Thymus (tissue), 11 donors: ENCODE data around the gene AUTS2. TPM values are rescaled to one million over a fixed set of nuclear protein-coding genes. Genes with fewer than 3 reads are reported as not detected.
A peak's percentile ranks its signal among the peaks of the same experiment; 100 is the strongest.

Experiments
- DNase-seq, 9 donors: peaks; one replicate each; pipeline ENCODE4 v3.0.0-alpha.2; 2013; ENCODE audit warnings: low spot score in 9 of 9, low read depth in 6 of 9, missing footprints in 1 of 9
- H3K27ac ChIP-seq, 2 donors: one replicate each; pipeline ENCODE4 v1.5.1; 2013; ENCODE audit warnings: control low read depth in 1 of 2, low read depth in 1 of 2, low read length in 1 of 2, mild to moderate bottlenecking in 1 of 2, moderate library complexity in 1 of 2
- H3K27me3 ChIP-seq, 2 donors: one replicate each; pipeline ENCODE4 v1.5.1; 2013; ENCODE audit warnings: low read length in 1 of 2; ENCODE audit not compliant: control insufficient read depth in 2 of 2, insufficient read depth in 1 of 2
- H3K36me3 ChIP-seq, 2 donors: one replicate each; pipeline ENCODE4 v1.5.1; 2013; ENCODE audit warnings: low read length in 1 of 2, mild to moderate bottlenecking in 1 of 2, moderate library complexity in 1 of 2; ENCODE audit not compliant: control insufficient read depth in 2 of 2, insufficient read depth in 2 of 2
- H3K4me1 ChIP-seq, 2 donors: one replicate each; pipeline ENCODE4 v1.5.1; 2013; ENCODE audit warnings: low read length in 2 of 2; ENCODE audit not compliant: control insufficient read depth in 2 of 2, insufficient read depth in 2 of 2
- H3K4me3 ChIP-seq, 2 donors: one replicate each; pipeline ENCODE4 v1.5.1; 2013; ENCODE audit warnings: low read length in 2 of 2, control low read depth in 1 of 2, mild to moderate bottlenecking in 1 of 2
- H3K9me3 ChIP-seq, 2 donors: one replicate each; pipeline ENCODE4 v1.5.1; 2013; ENCODE audit warnings: low read length in 1 of 2, mild to moderate bottlenecking in 1 of 2; ENCODE audit not compliant: control insufficient read depth in 2 of 2, insufficient read depth in 1 of 2
- WGBS: extraction: QIAGEN DNeasy Blood & Tissue Kit; methylation state at CpG from one replicate; pipeline ENCODE4 v1.1.7; 2013; 5-methylcytosine and 5-hydroxymethylcytosine counted together
- polyA plus RNA-seq: library from polyadenylated mRNA; stranded (reverse); fragments of 200-250 nt; gene quantifications from one replicate; pipeline ENCODE4 v1.2.3, GENCODE V29; 2013
- total RNA-seq: library from RNA; stranded (reverse); fragments of 120-200 nt; gene quantifications from one replicate; pipeline ENCODE4 v1.2.4, GENCODE V29; 2013
- donor health status: healthy.

Gene AUTS2
- total and polyA plus RNA-seq, 2 donors, result 9.2 to 17.1 TPM

- H3K4me3 ChIP-seq, result no peak overlapping the region
- DNase-seq, result peak in 2 of 9 donors; percentile 5 to 21
- no peak overlapping the region for H3K27ac ChIP-seq
- peaks cover 21 to 27% of the 10 kb centered on the region in 2 donors for H3K27me3 ChIP-seq
- peaks cover 0 to 4% of the 10 kb centered on the region in 2 donors for H3K9me3 ChIP-seq
- peaks cover 3 to 10% of the 10 kb centered on the region in 2 donors for H3K4me1 ChIP-seq
- H3K36me3 ChIP-seq, result no peaks in the 10 kb centered on the region
- 94% methylated on average over 2 of the region's 2 CpGs for WGBS
Observed at GRCh38 chr7:70598976-70599375, 1000.7 kb downstream of the AUTS2 start.

- Histone ChIP-seq H3K27ac (no peak overlapping the region), H3K36me3 (no peaks in the 10 kb centered on the region), H3K27me3 (peaks cover 19 to 27% of the 10 kb centered on the region in 2 donors), H3K9me3 (peaks cover 0 to 4% of the 10 kb centered on the region in 2 donors), H3K4me1 (peaks cover 3 to 10% of the 10 kb centered on the region in 2 donors), H3K4me3 (no peak overlapping the region)
- DNase-seq, result no peak
- 81% methylated on average over 5 of the region's 5 CpGs for WGBS
Observed at GRCh38 chr7:70599446-70600190, 1001.3 kb downstream of the AUTS2 start.

GRCh38 chr7:70600993-70601392, 1002.7 kb downstream of the AUTS2 start:
- H3K36me3 ChIP-seq, result no peaks in the 10 kb centered on the region
- peaks cover 10 to 15% of the 10 kb centered on the region in 2 donors for H3K27me3 ChIP-seq
- no peak overlapping the region for H3K4me3 ChIP-seq
- H3K27ac ChIP-seq, result no peak overlapping the region
- WGBS, result 96% methylated on average over 1 of the region's 1 CpG
- peaks cover 0 to 4% of the 10 kb centered on the region in 2 donors for H3K9me3 ChIP-seq
- H3K4me1 ChIP-seq, result peaks cover 0 to 4% of the 10 kb centered on the region in 2 donors
- no peak for DNase-seq

- H3K9me3 ChIP-seq, result peaks cover 0 to 4% of the 10 kb centered on the region in 2 donors
- no peak for DNase-seq
- H3K36me3 ChIP-seq, result no peaks in the 10 kb centered on the region
- H3K27me3 ChIP-seq, result peaks cover 2 to 4% of the 10 kb centered on the region in 2 donors
- H3K4me1 ChIP-seq, result no peaks in the 10 kb centered on the region
- 82% methylated on average over 4 of the region's 4 CpGs for WGBS
- H3K27ac ChIP-seq, result no peak overlapping the region
- H3K4me3 ChIP-seq, result no peak overlapping the region
Observed at GRCh38 chr7:70602117-70602516, 1003.8 kb downstream of the AUTS2 start.

GRCh38 chr7:70607281-70607680, 1009.0 kb downstream of the AUTS2 start:
- WGBS, result 96% methylated on average over 7 of the region's 7 CpGs
- no peaks in the 10 kb centered on the region for H3K9me3 ChIP-seq

GRCh38 chr7:70607759-70608158, 1009.5 kb downstream of the AUTS2 start:
- Histone ChIP-seq H3K9me3 (no peaks in the 10 kb centered on the region), H3K4me3 (no peak overlapping the region), H3K4me1 (no peaks in the 10 kb centered on the region), H3K36me3 (no peaks in the 10 kb centered on the region), H3K27me3 (no peaks in the 10 kb centered on the region), H3K27ac (no peak overlapping the region)
- no peak for DNase-seq
- WGBS, result 93% methylated on average over 1 of the region's 1 CpG

More at GRCh38 chr7:70607281-70607680, 1009.0 kb downstream of the AUTS2 start:
- Histone ChIP-seq H3K4me1 (no peaks in the 10 kb centered on the region), H3K4me3 (no peak overlapping the region), H3K27ac (no peak overlapping the region), H3K27me3 (no peaks in the 10 kb centered on the region), H3K36me3 (no peaks in the 10 kb centered on the region)
- no peak for DNase-seq

GRCh38 chr7:70608229-70608628, 1010.0 kb downstream of the AUTS2 start:
- no peaks in the 10 kb centered on the region for H3K9me3 ChIP-seq
- no peak overlapping the region for H3K27ac ChIP-seq
- DNase-seq, result no peak
- H3K36me3 ChIP-seq, result no peaks in the 10 kb centered on the region
- H3K4me1 ChIP-seq, result no peaks in the 10 kb centered on the region
- 79% methylated on average over 3 of the region's 3 CpGs for WGBS
- no peaks in the 10 kb centered on the region for H3K27me3 ChIP-seq
- no peak overlapping the region for H3K4me3 ChIP-seq

- Histone ChIP-seq H3K36me3 (no peaks in the 10 kb centered on the region), H3K27me3 (no peaks in the 10 kb centered on the region), H3K4me3 (no peak overlapping the region), H3K27ac (no peak overlapping the region), H3K9me3 (no peaks in the 10 kb centered on the region), H3K4me1 (peaks cover 0 to 8% of the 10 kb centered on the region in 2 donors)
- WGBS, result 97% methylated on average over 5 of the region's 5 CpGs
- DNase-seq, result no peak
Observed at GRCh38 chr7:70612811-70613210, 1014.5 kb downstream of the AUTS2 start.

- WGBS, result 89% methylated on average over 13 of the region's 13 CpGs
- Histone ChIP-seq H3K4me1 (peaks cover 0 to 8% of the 10 kb centered on the region in 2 donors), H3K27ac (no peak overlapping the region), H3K9me3 (no peaks in the 10 kb centered on the region), H3K4me3 (no peak overlapping the region), H3K27me3 (no peaks in the 10 kb centered on the region), H3K36me3 (no peaks in the 10 kb centered on the region)
- peak in 1 of 9 donors; percentile 34 for DNase-seq
Observed at GRCh38 chr7:70614237-70615045, 1016.2 kb downstream of the AUTS2 start.
